ENCODE measurements around the gene P4HB.

P4HB gene

DNA sequence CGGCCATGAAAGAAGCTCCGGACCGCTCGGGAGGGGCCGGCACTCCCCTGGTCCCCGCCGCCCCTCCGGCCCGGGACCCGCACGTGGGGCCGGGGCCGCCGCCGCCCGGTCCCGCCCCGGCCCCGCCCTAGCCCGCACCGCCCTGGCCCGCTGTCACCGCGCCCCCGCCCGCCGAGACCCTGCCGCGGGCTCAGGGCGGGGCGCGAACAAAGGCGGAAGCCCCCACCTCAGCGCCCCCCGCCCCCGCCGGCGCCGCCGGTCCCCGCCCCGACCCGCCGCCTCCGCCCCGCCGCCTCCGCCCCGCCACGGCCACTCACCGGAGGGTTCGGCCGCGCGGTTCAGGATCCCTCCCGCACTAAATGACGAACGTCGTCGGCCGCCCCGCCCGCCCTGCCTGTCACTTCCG is 10.6 kb upstream of the P4HB start, which contains the start of gene ARHGDIA:
Gene ARHGDIA, minus strand, starts transcription at position 357 of the 406 bp plus-strand sequence. CDS start 1,407 bp downstream, outside the sequence.
- Mint-ChIP-seq H3K27me3 (ENCODE audit: low read depth) (no peaks in the 10 kb centered on the region), H3K4me3 (peak within 1 kb of the TSS; percentile 85 to 93 (median 91)), H3K27ac (peak within 1 kb of the TSS; percentile 88 to 97 (median 95)), H3K36me3 (ENCODE audit: low read depth) (peaks cover 3% of the 10 kb centered on the region), H3K9me3 (no peaks in the 10 kb centered on the region), H3K4me1 (peaks cover 11% of the 10 kb centered on the region)
- no peak for TF ChIP-seq CTCF (IDR thresholded peaks at IDR 0.05; ENCODE audit: unreplicated experiment in 3 of 3)

GRCh38 chr17:81870131-81870980 is 10.0 kb upstream of the P4HB start:
- H3K4me1 Mint-ChIP-seq, result peaks cover 11% of the 10 kb centered on the region
- peak overlapping the region; percentile 87 to 94 (median 92) for H3K27ac Mint-ChIP-seq
- H3K4me3 Mint-ChIP-seq, result peak overlapping the region; percentile 82 to 93 (median 91)
- no peaks in the 10 kb centered on the region for H3K27me3 Mint-ChIP-seq (ENCODE audit: low read depth)
- no peak for TF ChIP-seq CTCF (IDR thresholded peaks at IDR 0.05; ENCODE audit: unreplicated experiment in 3 of 3)
- H3K36me3 Mint-ChIP-seq (ENCODE audit: low read depth), result peaks cover 3% of the 10 kb centered on the region
- H3K9me3 Mint-ChIP-seq, result no peaks in the 10 kb centered on the region

DNA sequence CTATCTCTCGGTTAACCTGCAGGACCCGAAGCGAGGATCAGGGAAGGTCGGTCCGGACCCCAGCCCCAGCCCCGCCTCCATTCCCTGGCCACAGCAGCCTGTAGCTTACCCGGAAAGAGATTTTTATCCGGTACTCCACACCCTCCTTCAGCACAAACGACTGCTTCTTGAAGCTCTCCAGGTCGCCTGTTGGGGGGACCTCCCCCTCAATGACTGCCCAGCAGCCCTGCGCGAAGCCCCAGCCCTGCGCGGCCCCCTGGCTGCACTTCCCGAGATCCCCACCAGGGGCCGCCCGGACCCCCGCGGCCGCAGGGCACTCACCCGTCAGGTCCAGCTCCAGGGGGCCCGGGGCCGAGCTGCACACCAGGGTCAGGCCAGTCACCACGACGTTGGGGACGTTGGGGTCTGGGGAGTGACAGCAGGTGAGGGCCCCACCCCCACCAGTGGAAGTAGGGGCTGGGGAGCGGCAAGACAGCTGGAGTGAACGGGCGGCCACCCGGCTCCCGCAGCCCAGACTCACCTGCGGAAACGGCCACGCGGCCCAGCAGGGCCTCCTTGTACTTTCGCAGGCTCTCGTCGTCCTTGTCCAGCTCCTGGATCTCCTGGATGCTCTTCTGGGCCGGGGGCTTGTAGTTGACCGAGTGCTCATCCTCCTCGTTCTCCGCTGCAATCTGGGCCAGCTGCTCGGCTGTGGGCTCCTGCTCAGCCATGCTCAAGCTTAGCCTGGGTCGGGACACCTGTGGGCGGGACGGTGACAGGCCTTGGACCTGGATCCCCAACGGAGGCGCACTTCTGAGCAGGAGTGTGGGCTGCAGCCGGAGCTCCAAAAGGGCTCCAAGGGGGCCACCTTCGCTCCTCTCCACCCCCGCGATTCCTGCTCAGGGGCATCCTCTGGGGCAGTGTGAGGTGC is 9.1 kb upstream of the P4HB start:
- peak; percentile 98 to 99 (median 98) for TF ChIP-seq CTCF (IDR thresholded peaks at IDR 0.05; ENCODE audit: unreplicated experiment in 3 of 3)
- no peaks in the 10 kb centered on the region for H3K27me3 Mint-ChIP-seq (ENCODE audit: low read depth)
- H3K27ac Mint-ChIP-seq, result peak overlapping the region; percentile 87 to 94 (median 92)
- peak overlapping the region; percentile 82 to 93 (median 91) for H3K4me3 Mint-ChIP-seq
- H3K4me1 Mint-ChIP-seq, result peaks cover 11% of the 10 kb centered on the region
- peaks cover 3% of the 10 kb centered on the region for H3K36me3 Mint-ChIP-seq (ENCODE audit: low read depth)
- H3K9me3 Mint-ChIP-seq, result no peaks in the 10 kb centered on the region

DNA sequence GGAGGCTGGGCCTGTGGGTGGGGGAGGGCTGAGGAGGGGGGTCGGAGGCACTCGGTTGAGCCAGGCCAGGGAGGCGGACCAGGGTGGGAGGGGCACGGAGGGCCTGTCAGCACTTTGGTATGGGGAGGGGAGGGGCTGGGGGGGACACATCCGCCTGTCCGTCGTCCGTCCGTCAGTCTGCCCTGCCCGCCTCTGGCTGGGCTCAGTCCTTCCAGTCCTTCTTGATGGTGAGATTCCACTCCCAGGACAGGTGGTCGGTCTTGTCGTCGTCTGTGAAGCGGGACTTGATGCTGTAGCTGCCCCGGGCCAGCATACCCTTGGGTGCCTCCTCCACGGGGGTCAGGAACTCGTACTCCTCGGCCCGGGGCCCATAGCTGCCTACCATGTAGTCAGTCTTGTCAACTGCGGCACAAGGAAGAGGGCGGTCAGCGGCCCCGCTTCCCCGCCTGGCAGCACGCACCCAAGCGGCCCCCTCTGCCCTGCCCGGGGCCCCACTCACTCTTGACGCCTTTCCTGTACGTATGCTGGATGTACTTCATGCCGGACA is 8.4 kb upstream of the P4HB start:
- Mint-ChIP-seq H3K9me3 (no peaks in the 10 kb centered on the region), H3K4me1 (peaks cover 12% of the 10 kb centered on the region), H3K27me3 (ENCODE audit: low read depth) (no peaks in the 10 kb centered on the region), H3K4me3 (peak overlapping the region; percentile 14 to 93 (median 82)), H3K27ac (peak overlapping the region in 2 of 3 experiments; percentile 59 to 74), H3K36me3 (ENCODE audit: low read depth) (peaks cover 3% of the 10 kb centered on the region)
- TF ChIP-seq CTCF (IDR thresholded peaks at IDR 0.05; ENCODE audit: unreplicated experiment in 3 of 3), result no peak

- H3K4me3 Mint-ChIP-seq, result peak overlapping the region; percentile 49 to 71 (median 60)
- H3K27me3 Mint-ChIP-seq (ENCODE audit: low read depth), result no peaks in the 10 kb centered on the region
- H3K9me3 Mint-ChIP-seq, result no peaks in the 10 kb centered on the region
- H3K27ac Mint-ChIP-seq, result peak overlapping the region in 2 of 3 experiments; percentile 43 to 74
- no peak for TF ChIP-seq CTCF (IDR thresholded peaks at IDR 0.05; ENCODE audit: unreplicated experiment in 3 of 3)
- peaks cover 8% of the 10 kb centered on the region for H3K36me3 Mint-ChIP-seq (ENCODE audit: low read depth)
- H3K4me1 Mint-ChIP-seq, result peaks cover 18% of the 10 kb centered on the region
Observed at GRCh38 chr17:81867991-81868673, 7.8 kb upstream of the P4HB start.
